ENCODE measurements around the gene RUSC2.
"Not testable (repeated sequence)": the region's sequence is repeated elsewhere in the genome, so short reads cannot be mapped to it uniquely, and the experiment has no call there.

Gene RUSC2

DNA sequence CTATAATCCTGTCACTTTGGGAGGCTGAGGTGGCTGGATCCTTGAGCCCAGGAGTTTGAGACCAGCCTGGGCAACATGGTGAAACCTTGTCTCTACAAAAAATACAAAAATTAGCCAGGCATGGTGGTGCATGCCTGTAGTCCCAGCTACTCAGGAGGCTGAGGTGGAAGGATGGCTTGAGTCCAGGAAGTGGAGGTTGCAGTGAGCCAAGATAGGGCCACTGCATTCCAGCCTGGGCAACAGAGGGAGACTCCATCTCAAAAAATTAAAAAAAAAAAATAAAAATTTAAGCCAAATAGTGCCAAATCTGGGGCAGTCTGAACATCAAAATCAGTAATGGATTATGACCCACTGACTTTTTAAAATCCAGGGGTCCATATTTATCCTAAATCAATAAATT lies 33.6 kb downstream of the RUSC2 start:
- not testable (repeated sequence) for DNase-seq (ENCODE audit: low spot score)

DNA sequence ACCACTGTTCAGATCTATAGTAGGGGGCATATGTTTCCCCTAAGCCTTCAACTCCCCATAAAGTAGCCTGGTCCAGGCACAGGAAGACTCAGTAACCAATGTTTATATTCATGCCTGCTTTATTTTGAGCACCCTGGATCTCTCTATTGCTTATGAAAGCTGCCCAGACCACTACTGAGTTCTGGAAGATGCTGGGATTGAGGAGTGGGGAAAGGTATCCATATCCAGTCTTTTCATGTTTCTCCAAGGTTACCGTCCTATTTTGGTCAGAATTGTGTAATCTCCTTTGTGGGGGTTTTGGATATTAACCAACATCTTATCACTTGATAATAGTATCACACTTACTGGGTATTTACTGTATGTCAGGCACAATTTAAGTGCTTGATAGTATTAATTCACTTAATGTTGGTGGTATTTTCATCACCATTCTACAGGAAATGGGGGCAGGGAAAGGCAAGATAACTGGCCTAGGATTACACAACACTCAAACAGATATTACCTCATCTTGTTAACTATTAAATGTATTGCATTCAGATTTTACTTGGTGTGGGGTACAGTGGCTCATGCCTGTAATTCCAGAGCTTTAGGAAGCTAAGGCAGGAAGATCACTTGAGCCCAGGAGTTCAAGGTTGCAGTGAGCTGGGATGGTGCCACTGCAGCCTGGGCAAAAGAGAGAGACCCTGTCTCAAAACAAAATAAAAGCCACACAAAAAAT lies 36.3 kb downstream of the RUSC2 start:
- no peak for DNase-seq (ENCODE audit: low spot score)

DNA sequence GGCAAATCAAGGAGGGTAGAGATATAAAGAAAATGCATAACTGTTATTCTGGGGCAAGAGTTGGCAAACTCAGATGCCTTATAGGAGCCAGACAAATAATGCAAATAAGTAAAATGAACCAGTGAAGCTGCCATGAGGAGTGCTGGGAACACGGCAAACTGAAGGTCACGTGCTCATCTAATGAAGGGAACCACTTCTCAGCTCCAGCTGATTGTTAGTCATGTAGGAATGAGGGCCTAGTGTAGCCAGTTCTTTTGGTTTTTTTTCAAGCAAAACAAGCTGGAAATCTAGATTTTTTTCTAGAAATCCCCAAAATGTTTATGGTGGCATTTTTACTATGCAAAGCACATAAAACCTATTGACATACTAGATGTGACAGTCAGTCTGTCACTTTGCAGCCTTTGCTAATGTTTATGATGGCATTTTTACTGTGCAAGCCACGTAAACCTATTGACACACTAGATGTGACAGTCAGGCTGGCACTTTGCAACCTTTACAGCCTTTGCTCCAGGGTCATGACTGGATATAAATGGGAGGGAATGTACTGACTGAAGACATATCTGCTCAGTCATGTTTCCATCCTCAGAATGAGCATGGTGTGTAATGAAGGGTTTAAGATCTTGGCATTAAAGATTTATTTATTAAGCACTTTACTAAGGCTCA lies 39.4 kb downstream of the RUSC2 start:
- no peak for DNase-seq (ENCODE audit: low spot score)

DNA sequence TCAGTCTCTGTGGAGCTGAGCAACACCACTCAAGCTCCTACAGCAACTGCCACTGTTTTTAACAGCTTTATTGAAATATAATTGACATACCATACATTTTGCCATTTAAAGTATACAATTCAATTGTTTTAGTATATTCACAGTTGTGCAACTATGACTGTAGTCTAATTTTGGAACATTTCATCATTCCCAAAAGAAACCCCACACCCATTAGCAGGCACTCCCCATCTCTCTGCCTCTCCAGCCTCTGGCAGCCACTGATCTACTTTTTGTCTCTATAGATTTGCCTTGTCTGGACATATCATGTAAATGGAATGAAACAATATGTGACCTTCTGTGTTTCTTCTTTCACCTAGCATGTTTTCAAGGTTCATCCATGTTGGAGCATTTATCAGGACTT lies 43.5 kb downstream of the RUSC2 start:
- DNase-seq (ENCODE audit: low spot score) = no peak

DNA sequence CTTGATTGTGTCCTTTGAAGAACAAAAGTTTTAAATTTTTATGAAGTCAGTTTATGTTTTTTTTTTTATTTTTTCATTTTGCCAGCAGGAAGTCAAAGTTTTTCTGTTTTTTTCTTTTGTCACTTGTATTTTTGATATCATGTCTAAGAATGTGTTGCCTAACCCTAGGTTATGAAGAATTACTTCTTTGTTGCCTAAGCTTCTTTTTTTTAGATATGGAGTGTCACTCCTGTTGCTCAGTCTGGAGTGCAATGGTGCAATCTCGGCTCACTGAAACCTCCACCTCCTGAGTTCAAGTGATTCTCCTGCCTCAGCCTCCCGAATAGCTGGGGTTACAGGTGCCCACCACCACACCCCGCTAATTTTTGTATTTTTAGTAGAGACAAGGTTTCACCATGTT lies 45.0 kb downstream of the RUSC2 start:
- DNase-seq (ENCODE audit: low spot score) = not testable (repeated sequence)

DNA sequence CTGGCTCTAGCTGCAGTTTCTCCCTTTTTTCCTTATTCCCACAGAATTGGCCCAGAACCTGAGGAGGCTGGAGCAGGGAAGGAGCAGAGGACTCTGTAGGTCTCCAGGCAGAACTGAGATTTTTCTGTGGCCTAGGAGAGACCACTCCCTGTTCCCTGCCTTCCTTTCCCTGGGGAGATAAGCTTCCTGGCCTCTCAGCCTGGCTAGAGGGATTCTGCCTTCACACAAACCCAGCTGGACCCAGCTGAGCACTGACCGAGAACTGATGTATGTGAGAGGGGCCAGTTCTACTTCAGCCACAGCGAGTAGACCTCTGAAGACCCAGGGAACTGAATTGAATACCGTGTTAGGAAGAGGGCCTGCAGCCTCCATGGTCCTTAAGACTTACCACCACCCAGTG lies 48.0 kb downstream of the RUSC2 start:
- no peak for DNase-seq (ENCODE audit: low spot score)

DNA sequence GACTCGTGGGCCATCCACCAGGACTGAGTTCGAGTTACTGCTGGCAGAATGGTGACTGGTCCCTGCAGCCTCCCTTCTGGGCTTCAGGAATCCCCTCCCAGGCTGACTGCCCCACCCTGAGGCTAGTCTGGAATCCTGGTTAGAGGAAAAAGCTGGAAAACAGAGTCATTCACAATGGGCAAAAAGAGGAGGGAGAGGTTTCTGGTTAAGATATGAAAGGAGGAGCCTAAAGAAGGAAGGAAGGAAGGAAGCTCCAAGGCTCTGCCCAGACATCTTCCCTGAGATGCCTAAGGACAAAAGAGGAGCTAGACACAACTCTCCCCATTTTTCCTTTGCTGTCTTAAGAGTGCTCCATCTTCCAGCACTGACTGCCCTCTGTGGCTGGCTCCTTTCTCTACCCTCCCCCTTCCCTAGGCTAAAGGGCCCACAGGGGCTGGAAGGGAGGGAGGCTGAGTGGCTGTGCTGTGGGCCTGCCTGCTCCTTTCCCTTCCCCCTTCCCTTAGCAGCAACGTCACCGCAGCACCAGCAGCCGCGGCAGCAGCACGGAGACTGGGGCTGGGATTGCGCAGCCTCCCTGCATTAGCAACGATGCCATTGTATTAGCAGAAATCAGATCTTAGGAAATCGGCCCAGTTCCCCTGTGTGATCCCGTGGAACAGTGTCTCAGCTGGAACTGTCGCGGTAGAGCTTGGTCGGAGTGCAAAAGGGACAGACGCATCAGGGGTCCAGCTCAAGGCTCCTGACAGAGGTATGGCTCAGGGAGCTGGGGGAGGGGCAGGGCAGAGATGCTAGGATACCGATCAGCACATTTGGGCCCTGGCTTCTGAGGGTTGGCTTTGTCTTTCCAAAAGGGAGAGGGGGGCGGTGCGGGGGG lies 48.7 kb downstream of the RUSC2 start:
- DNase-seq (ENCODE audit: low spot score) = no peak

Data from RKO (cell line).